Muscle of leg (tissue), 11 donors: ENCODE data around the gene YPEL3. TPM values are rescaled to one million over a fixed set of nuclear protein-coding genes. Genes with fewer than 3 reads are reported as not detected.

ENCODE experiments used
- DNase-seq: peaks from one replicate; pipeline ENCODE4 v3.0.0; 2013
- H3K27ac ChIP-seq: one replicate; pipeline ENCODE4 v1.5.1; 2013; ENCODE audit warnings: mild to moderate bottlenecking, low read length, control low read depth
- H3K27me3 ChIP-seq: one replicate; pipeline ENCODE4 v1.6.1; 2013; ENCODE audit warnings: low read length; ENCODE audit not compliant: control insufficient read depth, insufficient read depth
- H3K36me3 ChIP-seq: one replicate; pipeline ENCODE4 v1.6.1; 2013; ENCODE audit warnings: low read length; ENCODE audit not compliant: control insufficient read depth, insufficient read depth
- H3K4me1 ChIP-seq: one replicate; pipeline ENCODE4 v1.6.1; 2013; ENCODE audit warnings: low read length; ENCODE audit not compliant: control insufficient read depth, insufficient read depth
- H3K4me3 ChIP-seq: one replicate; pipeline ENCODE4 v1.5.1; 2013; ENCODE audit warnings: low read length, control low read depth
- H3K9me3 ChIP-seq: replicated peaks from 2 replicates; pipeline ENCODE4 v1.6.1; 2013; ENCODE audit warnings: low read depth, low read length; ENCODE audit not compliant: control insufficient read depth
- WGBS: methylation state at CpG from one replicate; pipeline ENCODE4 v1.1.5; 2013; ENCODE audit warnings: missing lambda C conversion rate; ENCODE audit not compliant: insufficient coverage; 5-methylcytosine and 5-hydroxymethylcytosine counted together
- polyA plus RNA-seq, 8 donors: library from polyadenylated mRNA; unstranded; fragments of 120-200 nt; gene quantifications; one replicate each; pipeline versions ENCODE4 v1.2.1 to v1.2.3, GENCODE V29; 2013; ENCODE audit warnings: inconsistent platforms in 1 of 8, low replicate concordance in 1 of 8; ENCODE audit not compliant: insufficient read length in 8 of 8, insufficient read depth in 1 of 8
- total RNA-seq: library from RNA; stranded (reverse); fragments of 120-200 nt; gene quantifications from one replicate; pipeline ENCODE4 v1.2.4, GENCODE V29; 2013

Gene YPEL3
- total and polyA plus RNA-seq, 9 donors, result 13.9 to 45.8 (median 27.8) TPM

- WGBS, result under 1% methylated on average over 67 of the region's 76 CpGs
- peak; percentile 96 for DNase-seq
- no peaks in the 10 kb centered on the region for H3K27me3 ChIP-seq
- peak within 1 kb of the TSS; percentile 63 for H3K4me3 ChIP-seq
- peaks cover 38% of the 10 kb centered on the region for H3K4me1 ChIP-seq
- H3K27ac ChIP-seq, result peak within 1 kb of the TSS; percentile 88
- H3K36me3 ChIP-seq, result peaks cover 15% of the 10 kb centered on the region
- H3K9me3 ChIP-seq, result peaks cover 3% of the 10 kb centered on the region
Measured at GRCh38 chr16:30091474-30092372, 4.3 kb downstream of the YPEL3 start, which contains the start of gene TBX6. Gene TBX6, minus strand, starts transcription at chr16:30091924. Its CDS starts 731 bp downstream, at chr16:30091193.

- H3K4me1 ChIP-seq, result peaks cover 34% of the 10 kb centered on the region
- no peaks in the 10 kb centered on the region for H3K9me3 ChIP-seq
- no peak for DNase-seq
- H3K27ac ChIP-seq, result no peak overlapping the region
- 54% methylated on average over 16 of the region's 26 CpGs for WGBS
- peaks cover 19% of the 10 kb centered on the region for H3K36me3 ChIP-seq
- no peaks in the 10 kb centered on the region for H3K27me3 ChIP-seq
- no peak overlapping the region for H3K4me3 ChIP-seq
Measured at GRCh38 chr16:30090610-30091331, 5.2 kb downstream of the YPEL3 start.

- no peak overlapping the region for H3K4me3 ChIP-seq
- H3K27me3 ChIP-seq, result no peaks in the 10 kb centered on the region
- no peak for DNase-seq
- WGBS, result 60% methylated on average over 19 of the region's 22 CpGs
- no peak overlapping the region for H3K27ac ChIP-seq
- no peaks in the 10 kb centered on the region for H3K9me3 ChIP-seq
- peaks cover 21% of the 10 kb centered on the region for H3K4me1 ChIP-seq
- peaks cover 29% of the 10 kb centered on the region for H3K36me3 ChIP-seq
Measured at GRCh38 chr16:30088832-30089624, 7.0 kb downstream of the YPEL3 start.

- peaks cover 21% of the 10 kb centered on the region for H3K4me1 ChIP-seq
Measured at GRCh38 chr16:30088237-30088831, 7.7 kb downstream of the YPEL3 start.

GRCh38 chr16:30087181-30087898 is 8.7 kb downstream of the YPEL3 start:
- H3K9me3 ChIP-seq, result no peaks in the 10 kb centered on the region
- peak; percentile 49 for DNase-seq
- H3K36me3 ChIP-seq, result peaks cover 42% of the 10 kb centered on the region
- no peak overlapping the region for H3K4me3 ChIP-seq
- no peak overlapping the region for H3K27ac ChIP-seq
- 84% methylated on average over 8 of the region's 11 CpGs for WGBS
- H3K27me3 ChIP-seq, result no peaks in the 10 kb centered on the region
- H3K4me1 ChIP-seq, result peaks cover 17% of the 10 kb centered on the region

More at GRCh38 chr16:30088237-30088831, 7.7 kb downstream of the YPEL3 start:
- 74% methylated on average over 6 of the region's 10 CpGs for WGBS
- Histone ChIP-seq H3K27me3 (no peaks in the 10 kb centered on the region), H3K4me3 (no peak overlapping the region), H3K27ac (no peak overlapping the region), H3K9me3 (no peaks in the 10 kb centered on the region), H3K36me3 (peaks cover 32% of the 10 kb centered on the region)
- DNase-seq, result no peak

- Histone ChIP-seq H3K4me3 (no peak overlapping the region), H3K36me3 (peaks cover 47% of the 10 kb centered on the region), H3K27ac (no peak overlapping the region), H3K4me1 (peaks cover 11% of the 10 kb centered on the region), H3K27me3 (no peaks in the 10 kb centered on the region), H3K9me3 (no peaks in the 10 kb centered on the region)
- DNase-seq, result no peak
- 59% methylated on average over 17 of the region's 27 CpGs for WGBS
Measured at GRCh38 chr16:30086291-30087140, 9.5 kb downstream of the YPEL3 start.

GRCh38 chr16:30085820-30086219 is 10.2 kb downstream of the YPEL3 start:
- Histone ChIP-seq H3K4me1 (peaks cover 4% of the 10 kb centered on the region), H3K36me3 (peaks cover 54% of the 10 kb centered on the region), H3K27me3 (no peaks in the 10 kb centered on the region), H3K4me3 (no peak overlapping the region), H3K9me3 (no peaks in the 10 kb centered on the region), H3K27ac (no peak overlapping the region)
- 38% methylated on average over 6 of the region's 6 CpGs for WGBS
- DNase-seq, result no peak

GRCh38 chr16:30085247-30085646 is 10.8 kb downstream of the YPEL3 start:
- Histone ChIP-seq H3K36me3 (peaks cover 58% of the 10 kb centered on the region), H3K27ac (no peak overlapping the region)
- WGBS, result 63% methylated on average over 2 of the region's 3 CpGs

More at GRCh38 chr16:30085247-30085646, 10.8 kb downstream of the YPEL3 start:
- H3K9me3 ChIP-seq, result no peaks in the 10 kb centered on the region
- no peaks in the 10 kb centered on the region for H3K4me1 ChIP-seq
- H3K4me3 ChIP-seq, result no peak overlapping the region
- DNase-seq, result no peak
- no peaks in the 10 kb centered on the region for H3K27me3 ChIP-seq
